ENCODE measurements around the gene IQCH. TPM values are rescaled to one million over a fixed set of nuclear protein-coding genes. Genes with fewer than 3 reads are reported as not detected.

Gene IQCH
- total RNA-seq, 1 experiment from 2014 or later = 2.1 TPM

- Histone ChIP-seq H3K4me3 (ENCODE audit: low read length) (no peak overlapping the region), H3K79me2 (ENCODE audit: low read length) (no peaks in the 10 kb centered on the region), H3K4me2 (ENCODE audit: low read length) (no peak overlapping the region), H3K27ac (ENCODE audit: low read length) (no peak overlapping the region), H4K20me1 (ENCODE audit: low read length) (no peaks in the 10 kb centered on the region), H3F3A (ENCODE audit: low read length, unreplicated experiment) (no peaks in the 10 kb centered on the region), H3K9me3 (ENCODE audit: low read length) (no peaks in the 10 kb centered on the region), H3K9ac (ENCODE audit: low read length) (no peak overlapping the region), H3K9me2 (replicated peaks; ENCODE audit: low read length) (no peaks in the 10 kb centered on the region), H3K4me1 (ENCODE audit: insufficient read depth, low read length) (no peaks in the 10 kb centered on the region), H2AFZ (ENCODE audit: low read length) (no peak overlapping the region), H3K36me3 (ENCODE audit: low read depth, low read length) (no peaks in the 10 kb centered on the region), H3K27me3 (ENCODE audit: low read length) (no peaks in the 10 kb centered on the region)
- no TSS peak for BruUV-seq (replicated peaks)
- no peak for DNase-seq
- TF ChIP-seq EZH2 (IDR thresholded peaks at IDR 0.05; ENCODE audit: low read length, unreplicated experiment) (no peak), CTCF (conservative IDR thresholded peaks at IDR 0.05; ENCODE audit: low read depth, low read length) (no peak), EZH2phosphoT487 (IDR thresholded peaks at IDR 0.05; ENCODE audit: borderline replicate concordance, low read length) (no peak)
- ChIA-PET CTCF (no interaction called here), POLR2A (ENCODE audit: unreplicated experiment) (no interaction called here)
- ATAC-seq = no peak
- intact Hi-C loops (cut with micrococcal nuclease) = no loop called here
These were observed 126.9 kb downstream of the IQCH start for GRCh38 chr15:67381416-67382045.

- H3K9me2 ChIP-seq (replicated peaks; ENCODE audit: low read length) = no peaks in the 10 kb centered on the region
- H3K36me3 ChIP-seq (ENCODE audit: low read depth, low read length) = no peaks in the 10 kb centered on the region
- no peak overlapping the region for H3K4me2 ChIP-seq (ENCODE audit: low read length)
- ATAC-seq (no peak), DNase-seq (no peak)
- POLR2A ChIA-PET (ENCODE audit: unreplicated experiment) = no interaction called here
- no peak overlapping the region for H3K4me3 ChIP-seq (ENCODE audit: low read length)
- no peaks in the 10 kb centered on the region for H3K9me3 ChIP-seq (ENCODE audit: low read length)
- H3K79me2 ChIP-seq (ENCODE audit: low read length) = no peaks in the 10 kb centered on the region
- TF ChIP-seq EZH2phosphoT487 (IDR thresholded peaks at IDR 0.05; ENCODE audit: borderline replicate concordance, low read length) (no peak), CTCF (conservative IDR thresholded peaks at IDR 0.05; ENCODE audit: low read depth, low read length) (no peak), EZH2 (IDR thresholded peaks at IDR 0.05; ENCODE audit: low read length, unreplicated experiment) (no peak)
- no peaks in the 10 kb centered on the region for H3K27me3 ChIP-seq (ENCODE audit: low read length)
- BruUV-seq (replicated peaks) = no TSS peak
- no peak overlapping the region for H3K9ac ChIP-seq (ENCODE audit: low read length)
- H4K20me1 ChIP-seq (ENCODE audit: low read length) = no peaks in the 10 kb centered on the region
- H2AFZ ChIP-seq (ENCODE audit: low read length) = no peak overlapping the region
- CTCF ChIA-PET = no interaction called here
- no peaks in the 10 kb centered on the region for H3F3A ChIP-seq (ENCODE audit: low read length, unreplicated experiment)
- H3K4me1 ChIP-seq (ENCODE audit: insufficient read depth, low read length) = no peaks in the 10 kb centered on the region
- no peak overlapping the region for H3K27ac ChIP-seq (ENCODE audit: low read length)
- intact Hi-C loops (cut with micrococcal nuclease) = no loop called here
These were observed 128.1 kb downstream of the IQCH start for GRCh38 chr15:67382723-67383122.

- no peak overlapping the region for H3K4me3 ChIP-seq (ENCODE audit: low read length)
- H3K27me3 ChIP-seq (ENCODE audit: low read length) = no peaks in the 10 kb centered on the region
- no peaks in the 10 kb centered on the region for H3F3A ChIP-seq (ENCODE audit: low read length, unreplicated experiment)
- POLR2A ChIA-PET (ENCODE audit: unreplicated experiment) = no interaction called here
- no TSS peak for BruUV-seq (replicated peaks)
- no peak overlapping the region for H3K9ac ChIP-seq (ENCODE audit: low read length)
- H3K4me1 ChIP-seq (ENCODE audit: insufficient read depth, low read length) = no peaks in the 10 kb centered on the region
- H3K9me2 ChIP-seq (replicated peaks; ENCODE audit: low read length) = no peaks in the 10 kb centered on the region
- TF ChIP-seq EZH2phosphoT487 (IDR thresholded peaks at IDR 0.05; ENCODE audit: borderline replicate concordance, low read length) (no peak), EZH2 (IDR thresholded peaks at IDR 0.05; ENCODE audit: low read length, unreplicated experiment) (no peak), CTCF (conservative IDR thresholded peaks at IDR 0.05; ENCODE audit: low read depth, low read length) (peak; percentile 47)
- H3K4me2 ChIP-seq (ENCODE audit: low read length) = no peak overlapping the region
- intact Hi-C loops (cut with micrococcal nuclease) = no loop called here
- no peaks in the 10 kb centered on the region for H3K79me2 ChIP-seq (ENCODE audit: low read length)
- CTCF ChIA-PET = interaction anchor here (1.1 kb wide), 1 partner anchor 49 kb away, joined by 3 read pairs; no protein-coding TSS in a partner anchor
- no peaks in the 10 kb centered on the region for H3K36me3 ChIP-seq (ENCODE audit: low read depth, low read length)
- DNase-seq (peak; percentile 15), ATAC-seq (no peak)
- no peak overlapping the region for H3K27ac ChIP-seq (ENCODE audit: low read length)
- no peaks in the 10 kb centered on the region for H4K20me1 ChIP-seq (ENCODE audit: low read length)
- H2AFZ ChIP-seq (ENCODE audit: low read length) = no peak overlapping the region
- no peaks in the 10 kb centered on the region for H3K9me3 ChIP-seq (ENCODE audit: low read length)
These were observed 129.3 kb downstream of the IQCH start for GRCh38 chr15:67383899-67384298.

Data from PC-3 (cell line).